ENCODE data around the gene HPSE.
A peak's percentile ranks its signal among the peaks of the same experiment; 100 is the strongest.

Gene HPSE

GRCh38 chr4:83334425-83335241, at the start of gene HPSE:
Gene HPSE, minus strand, starts transcription at chr4:83334848. Its CDS starts 66 bp downstream, at chr4:83334782.
- peak; percentile 17 for DNase-seq (ENCODE audit: low read depth)

- DNase-seq (ENCODE audit: low read depth), result no peak
These were observed 48.2 kb upstream of the HPSE start for GRCh38 chr4:83382850-83383249.

- DNase-seq (ENCODE audit: low read depth), result no peak
These were observed 46.5 kb upstream of the HPSE start for GRCh38 chr4:83381173-83381572.

GRCh38 chr4:83378419-83378818, 43.8 kb upstream of the HPSE start:
- no peak for DNase-seq (ENCODE audit: low read depth)

- DNase-seq (ENCODE audit: low read depth), result no peak
These were observed 38.3 kb upstream of the HPSE start for GRCh38 chr4:83372931-83373330.

GRCh38 chr4:83371936-83372335, 37.3 kb upstream of the HPSE start:
- DNase-seq (ENCODE audit: low read depth), result no peak

GRCh38 chr4:83371235-83371634, 36.6 kb upstream of the HPSE start:
- DNase-seq (ENCODE audit: low read depth), result no peak

GRCh38 chr4:83370640-83370906, 35.9 kb upstream of the HPSE start:
- no peak for DNase-seq (ENCODE audit: low read depth)

GRCh38 chr4:83369831-83370639, 35.4 kb upstream of the HPSE start:
- no peak for DNase-seq (ENCODE audit: low read depth)

- DNase-seq (ENCODE audit: low read depth), result no peak
These were observed 29.7 kb upstream of the HPSE start for GRCh38 chr4:83364312-83364711.

- no peak for DNase-seq (ENCODE audit: low read depth)
These were observed 28.1 kb upstream of the HPSE start for GRCh38 chr4:83362492-83363329.

GRCh38 chr4:83361416-83362103, 26.9 kb upstream of the HPSE start:
- no peak for DNase-seq (ENCODE audit: low read depth)

GRCh38 chr4:83360018-83360417, 25.4 kb upstream of the HPSE start:
- no peak for DNase-seq (ENCODE audit: low read depth)

- no peak for DNase-seq (ENCODE audit: low read depth)
These were observed 23.8 kb upstream of the HPSE start for GRCh38 chr4:83358410-83358809.

GRCh38 chr4:83356899-83357661, 22.4 kb upstream of the HPSE start:
- DNase-seq (ENCODE audit: low read depth), result no peak

- no peak for DNase-seq (ENCODE audit: low read depth)
These were observed 18.9 kb upstream of the HPSE start for GRCh38 chr4:83353516-83353915.

GRCh38 chr4:83348074-83348473, 13.4 kb upstream of the HPSE start:
- no peak for DNase-seq (ENCODE audit: low read depth)

GRCh38 chr4:83342476-83342875, 7.8 kb upstream of the HPSE start:
- DNase-seq (ENCODE audit: low read depth), result no peak

- peak; percentile 3 for DNase-seq (ENCODE audit: low read depth)
These were observed 6.2 kb upstream of the HPSE start for GRCh38 chr4:83340692-83341343.

GRCh38 chr4:83339573-83339972, 4.9 kb upstream of the HPSE start:
- no peak for DNase-seq (ENCODE audit: low read depth)

- no peak for DNase-seq (ENCODE audit: low read depth)
These were observed 1.1 kb upstream of the HPSE start for GRCh38 chr4:83335701-83336100.

All from stimulated activated CD8-positive, alpha-beta memory T cell treated with anti-CD3 and anti-CD28 coated beads, Interleukin-15, amount 100 ng/mL, for 24 hours (primary cell).